Neural cell (in vitro differentiated cells): ENCODE data around the gene PARVA.

Experiments
- CTCF ChIP-seq: fragments of 450-650 bp; IDR thresholded peaks from 2 replicates; pipeline ENCODE4 v1.5.1; 2014; ENCODE audit warnings: antibody characterized with exemption, mild to moderate bottlenecking, moderate library complexity; ENCODE audit not compliant: poor library complexity, severe bottlenecking
- EP300 ChIP-seq: fragments of 450-650 bp; conservative IDR thresholded peaks from 2 replicates; pipeline ENCODE4 v1.6.1; 2014; ENCODE audit warnings: antibody characterized with exemption, mild to moderate bottlenecking, moderate library complexity; ENCODE audit not compliant: poor library complexity, severe bottlenecking
- REST ChIP-seq: IDR thresholded peaks from 2 replicates; pipeline ENCODE4 v1.6.1; 2012; ENCODE audit warnings: borderline replicate concordance

- TF ChIP-seq CTCF (no peak), REST (no peak), EP300 (no peak)
Observed at GRCh38 chr11:12512826-12513395, 135.5 kb downstream of the PARVA start.
